ENCODE data around the gene SGPL1.
A peak's percentile ranks its signal among the peaks of the same experiment; 100 is the strongest.

The SGPL1 gene

GRCh38 chr10:70916241-70916640, 100.5 kb downstream of the SGPL1 start:
- Histone ChIP-seq H3K79me1 (replicated peaks; ENCODE audit: low read length, poor library complexity, severe bottlenecking) (no peaks in the 10 kb centered on the region), H2BK5ac (ENCODE audit: low read depth, low read length, poor library complexity, severe bottlenecking) (no peak overlapping the region), H2BK120ac (ENCODE audit: low read depth, low read length) (no peak overlapping the region), H3K9me3 (ENCODE audit: control insufficient read depth, low read length) (no peaks in the 10 kb centered on the region), H2BK15ac (ENCODE audit: low read depth, poor library complexity, severe bottlenecking) (no peak overlapping the region), H3K14ac (ENCODE audit: low read length in 2 of 2) (no peak overlapping the region), H3K4ac (ENCODE audit: low read depth in 1 of 2, low read length in 2 of 2) (no peak overlapping the region), H2AFZ (ENCODE audit: low read depth, low read length) (no peak overlapping the region), H2BK12ac (ENCODE audit: low read length in 2 of 2) (no peak overlapping the region), H3K27ac (ENCODE audit: low read length, poor library complexity, severe bottlenecking) (no peak overlapping the region), H3K18ac (ENCODE audit: low read depth in 1 of 2, low read length in 2 of 2) (no peak overlapping the region), H3K23ac (ENCODE audit: low read length in 2 of 2) (no peak overlapping the region), H3K4me3 (ENCODE audit: insufficient read depth in 1 of 2, low read depth in 1 of 2, low read length in 2 of 2) (no peak overlapping the region), H3K4me1 (ENCODE audit: control insufficient read depth, insufficient read depth, low read depth, low read length) (no peaks in the 10 kb centered on the region), H4K8ac (ENCODE audit: low read length) (no peak overlapping the region), H4K91ac (ENCODE audit: low read length) (no peak overlapping the region), H3K9ac (ENCODE audit: low read length) (no peak overlapping the region), H3K36me3 (ENCODE audit: control insufficient read depth in 1 of 2, insufficient read depth in 2 of 2, low read depth in 1 of 2, low read length in 2 of 2) (no peaks in the 10 kb centered on the region), H3K27me3 (ENCODE audit: control insufficient read depth in 1 of 2, insufficient read depth in 1 of 2, low read length in 2 of 2) (peaks cover 86 to 94% of the 10 kb centered on the region in 2 experiments), H3K4me2 (ENCODE audit: low read length, poor library complexity, severe bottlenecking) (no peak overlapping the region), H2AK5ac (ENCODE audit: low read length, severe bottlenecking) (no peak overlapping the region)
- 91% methylated on average over 6 of the region's 6 CpGs for WGBS
- no peak for DNase-seq

DNA sequence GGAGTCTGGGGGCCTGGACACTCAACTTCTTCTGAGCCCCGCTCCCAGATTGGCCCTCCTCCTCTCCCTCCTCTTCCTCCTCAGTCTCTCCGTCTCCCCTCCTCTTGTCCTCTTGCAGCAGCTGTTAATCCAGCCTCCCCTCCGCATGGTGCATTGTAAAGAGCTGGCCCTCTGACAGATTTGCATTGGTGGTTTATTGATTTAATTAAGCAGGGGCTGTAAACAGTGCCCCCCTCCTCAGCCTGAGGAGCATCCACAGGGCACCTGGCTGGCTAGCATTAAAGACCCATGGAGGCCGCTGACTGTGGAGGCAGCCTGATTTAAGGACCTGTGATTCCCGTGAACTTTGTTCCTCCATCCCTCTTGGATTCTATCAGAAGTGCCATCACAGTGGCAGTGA, 101.5 kb downstream of the SGPL1 start:
- Histone ChIP-seq H2BK15ac (ENCODE audit: low read depth, poor library complexity, severe bottlenecking) (no peak overlapping the region), H3K27me3 (ENCODE audit: control insufficient read depth in 1 of 2, insufficient read depth in 1 of 2, low read length in 2 of 2) (peaks cover 85 to 95% of the 10 kb centered on the region in 2 experiments), H2BK12ac (ENCODE audit: low read length in 2 of 2) (no peak overlapping the region), H3K4me1 (ENCODE audit: control insufficient read depth, insufficient read depth, low read depth, low read length) (no peaks in the 10 kb centered on the region), H3K27ac (ENCODE audit: low read length, poor library complexity, severe bottlenecking) (no peak overlapping the region), H3K9ac (ENCODE audit: low read length) (no peak overlapping the region), H4K8ac (ENCODE audit: low read length) (no peak overlapping the region), H2BK120ac (ENCODE audit: low read depth, low read length) (no peak overlapping the region), H2AFZ (ENCODE audit: low read depth, low read length) (no peak overlapping the region), H3K23ac (ENCODE audit: low read length in 2 of 2) (no peak overlapping the region), H3K4ac (ENCODE audit: low read depth in 1 of 2, low read length in 2 of 2) (no peak overlapping the region), H3K14ac (ENCODE audit: low read length in 2 of 2) (no peak overlapping the region), H3K79me1 (replicated peaks; ENCODE audit: low read length, poor library complexity, severe bottlenecking) (no peaks in the 10 kb centered on the region), H3K36me3 (ENCODE audit: control insufficient read depth in 1 of 2, insufficient read depth in 2 of 2, low read depth in 1 of 2, low read length in 2 of 2) (no peaks in the 10 kb centered on the region), H2AK5ac (ENCODE audit: low read length, severe bottlenecking) (no peak overlapping the region), H4K91ac (ENCODE audit: low read length) (no peak overlapping the region), H3K18ac (ENCODE audit: low read depth in 1 of 2, low read length in 2 of 2) (no peak overlapping the region), H3K9me3 (ENCODE audit: control insufficient read depth, low read length) (no peaks in the 10 kb centered on the region), H3K4me3 (ENCODE audit: insufficient read depth in 1 of 2, low read depth in 1 of 2, low read length in 2 of 2) (no peak overlapping the region), H3K4me2 (ENCODE audit: low read length, poor library complexity, severe bottlenecking) (no peak overlapping the region), H2BK5ac (ENCODE audit: low read depth, low read length, poor library complexity, severe bottlenecking) (no peak overlapping the region)
- DNase-seq, result no peak
- WGBS, result 94% methylated on average over 3 of the region's 5 CpGs

- 93% methylated on average over 9 of the region's 10 CpGs for WGBS
- no peak overlapping the region for H3K4me2 ChIP-seq (ENCODE audit: low read length, poor library complexity, severe bottlenecking)
- no peak overlapping the region for H3K27ac ChIP-seq (ENCODE audit: low read length, poor library complexity, severe bottlenecking)
- H3K79me1 ChIP-seq (replicated peaks; ENCODE audit: low read length, poor library complexity, severe bottlenecking), result no peaks in the 10 kb centered on the region
- H3K4me1 ChIP-seq (ENCODE audit: control insufficient read depth, insufficient read depth, low read depth, low read length), result no peaks in the 10 kb centered on the region
- H2BK12ac ChIP-seq (ENCODE audit: low read length in 2 of 2), result no peak overlapping the region
- no peak overlapping the region for H3K9ac ChIP-seq (ENCODE audit: low read length)
- H2BK5ac ChIP-seq (ENCODE audit: low read depth, low read length, poor library complexity, severe bottlenecking), result no peak overlapping the region
- no peaks in the 10 kb centered on the region for H3K36me3 ChIP-seq (ENCODE audit: control insufficient read depth in 1 of 2, insufficient read depth in 2 of 2, low read depth in 1 of 2, low read length in 2 of 2)
- no peak overlapping the region for H4K91ac ChIP-seq (ENCODE audit: low read length)
- H2AK5ac ChIP-seq (ENCODE audit: low read length, severe bottlenecking), result no peak overlapping the region
- H4K8ac ChIP-seq (ENCODE audit: low read length), result no peak overlapping the region
- no peak overlapping the region for H3K23ac ChIP-seq (ENCODE audit: low read length in 2 of 2)
- H3K4me3 ChIP-seq (ENCODE audit: insufficient read depth in 1 of 2, low read depth in 1 of 2, low read length in 2 of 2), result peak overlapping the region in 1 of 2 experiments; percentile 29
- H3K18ac ChIP-seq (ENCODE audit: low read depth in 1 of 2, low read length in 2 of 2), result no peak overlapping the region
- H3K14ac ChIP-seq (ENCODE audit: low read length in 2 of 2), result no peak overlapping the region
- no peak overlapping the region for H3K4ac ChIP-seq (ENCODE audit: low read depth in 1 of 2, low read length in 2 of 2)
- no peaks in the 10 kb centered on the region for H3K9me3 ChIP-seq (ENCODE audit: control insufficient read depth, low read length)
- no peak for DNase-seq
- no peak overlapping the region for H2AFZ ChIP-seq (ENCODE audit: low read depth, low read length)
- peaks cover 85 to 96% of the 10 kb centered on the region in 2 experiments for H3K27me3 ChIP-seq (ENCODE audit: control insufficient read depth in 1 of 2, insufficient read depth in 1 of 2, low read length in 2 of 2)
- no peak overlapping the region for H2BK120ac ChIP-seq (ENCODE audit: low read depth, low read length)
- H2BK15ac ChIP-seq (ENCODE audit: low read depth, poor library complexity, severe bottlenecking), result no peak overlapping the region
Measured at GRCh38 chr10:70917635-70918034, 101.9 kb downstream of the SGPL1 start.

GRCh38 chr10:70918851-70919530, 103.2 kb downstream of the SGPL1 start:
- Histone ChIP-seq H2BK120ac (ENCODE audit: low read depth, low read length) (no peak overlapping the region), H3K18ac (ENCODE audit: low read depth in 1 of 2, low read length in 2 of 2) (no peak overlapping the region), H3K14ac (ENCODE audit: low read length in 2 of 2) (peak overlapping the region in 1 of 2 experiments; percentile 38), H3K4me3 (ENCODE audit: insufficient read depth in 1 of 2, low read depth in 1 of 2, low read length in 2 of 2) (no peak overlapping the region), H2AFZ (ENCODE audit: low read depth, low read length) (no peak overlapping the region), H3K23ac (ENCODE audit: low read length in 2 of 2) (no peak overlapping the region), H3K79me1 (replicated peaks; ENCODE audit: low read length, poor library complexity, severe bottlenecking) (no peaks in the 10 kb centered on the region), H3K4ac (ENCODE audit: low read depth in 1 of 2, low read length in 2 of 2) (no peak overlapping the region), H3K36me3 (ENCODE audit: control insufficient read depth in 1 of 2, insufficient read depth in 2 of 2, low read depth in 1 of 2, low read length in 2 of 2) (no peaks in the 10 kb centered on the region), H4K8ac (ENCODE audit: low read length) (no peak overlapping the region), H2BK12ac (ENCODE audit: low read length in 2 of 2) (no peak overlapping the region), H3K27ac (ENCODE audit: low read length, poor library complexity, severe bottlenecking) (no peak overlapping the region), H3K27me3 (ENCODE audit: control insufficient read depth in 1 of 2, insufficient read depth in 1 of 2, low read length in 2 of 2) (peaks cover 76 to 88% of the 10 kb centered on the region in 2 experiments), H3K9ac (ENCODE audit: low read length) (no peak overlapping the region), H2BK15ac (ENCODE audit: low read depth, poor library complexity, severe bottlenecking) (no peak overlapping the region), H2BK5ac (ENCODE audit: low read depth, low read length, poor library complexity, severe bottlenecking) (no peak overlapping the region), H3K9me3 (ENCODE audit: control insufficient read depth, low read length) (no peaks in the 10 kb centered on the region), H2AK5ac (ENCODE audit: low read length, severe bottlenecking) (no peak overlapping the region), H3K4me2 (ENCODE audit: low read length, poor library complexity, severe bottlenecking) (no peak overlapping the region), H4K91ac (ENCODE audit: low read length) (no peak overlapping the region), H3K4me1 (ENCODE audit: control insufficient read depth, insufficient read depth, low read depth, low read length) (no peaks in the 10 kb centered on the region)
- WGBS, result 73% methylated on average over 16 of the region's 22 CpGs
- no peak for DNase-seq

All from mesenchymal stem cell (in vitro differentiated cells and primary cell).